Erythroblast (primary cell): Measurements from ENCODE around the gene ASCC1.

Source experiments
- GATA1 ChIP-seq: IDR thresholded peaks from 2 replicates; pipeline ENCODE4 v1.6.1; 2011; ENCODE audit warnings: low read depth, mild to moderate bottlenecking, control low read depth, low read length, moderate library complexity
- POLR2A ChIP-seq: IDR thresholded peaks from 2 replicates; pipeline ENCODE4 v1.6.1; 2011; ENCODE audit warnings: mild to moderate bottlenecking, low read length

DNA sequence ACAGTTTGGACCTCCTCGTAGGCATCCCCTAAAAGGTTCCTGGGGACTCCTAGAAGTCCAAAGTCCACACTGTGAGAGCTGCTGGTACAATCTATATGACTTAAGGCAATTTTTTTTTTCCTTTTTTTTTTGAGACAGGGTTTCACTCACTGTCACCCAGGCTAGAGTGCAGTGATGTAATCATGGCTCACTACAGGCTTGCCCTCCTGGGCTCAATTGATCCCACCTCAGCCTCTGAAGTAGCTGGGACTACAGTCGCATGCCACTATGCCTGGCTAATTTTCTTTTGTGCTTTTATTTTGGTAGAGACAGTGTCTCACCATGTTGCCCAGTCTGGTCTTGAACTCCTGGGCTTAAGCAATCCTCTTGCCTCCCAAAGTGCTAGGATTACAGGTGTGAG lies 123.1 kb downstream of the ASCC1 start:
- TF ChIP-seq POLR2A (no peak), GATA1 (no peak)
